ENCODE results near the gene NSD1.

GRCh38 chr5:177126771-177127170 is 6.8 kb upstream of the NSD1 start:
- TF ChIP-seq POLR2A (IDR thresholded peaks at IDR 0.05; ENCODE audit: control extremely low read depth in 1 of 2, low read depth in 2 of 2, low read length in 2 of 2) (no peak), FOSL1 (IDR thresholded peaks at IDR 0.05; ENCODE audit: insufficient read depth, low read depth, low read length) (no peak), CTCF (IDR thresholded peaks at IDR 0.05; ENCODE audit: control extremely low read depth in 1 of 3, insufficient read depth in 1 of 3, low read depth in 1 of 3, low read length in 3 of 3) (no peak), MAX (IDR thresholded peaks at IDR 0.05) (no peak), CBX5 (IDR thresholded peaks at IDR 0.05; ENCODE audit: low read depth, low read length) (no peak), JUND (IDR thresholded peaks at IDR 0.05; ENCODE audit: low read length) (no peak), MAFK (IDR thresholded peaks at IDR 0.05; ENCODE audit: low read depth, low read length) (no peak)
